GM12878 (cell line): ENCODE measurements around the gene AGO4. TPM values are rescaled to one million over a fixed set of nuclear protein-coding genes. Genes with fewer than 3 reads are reported as not detected.

Experiments
- ATAC-seq: fragments of 200-7000 bp; cut with Tn5 transposase; 3 replicates; pipeline ENCODE4 v1.9.1; 2020; ENCODE audit warnings: mild to moderate bottlenecking, moderate library complexity
- BruUV-seq: library from RNA; stranded (reverse); fragments of 400-500 nt; replicated peaks from 2 replicates; lab custom pipeline; 2021; lab: Mats Ljungman, UMichigan
- CTCF ChIA-PET: fragments of 300-600 bp; sonication (Branson Sonifier 250); formaldehyde crosslinking; extraction: SDS; loops from one replicate; lab custom pipeline; 2021; ENCODE audit warnings: inconsistent platforms; lab: Yijun Ruan, JAX
- POLR2A ChIA-PET: fragments of 350-600 bp; formaldehyde crosslinking; extraction: SDS; loops from one replicate; lab custom pipeline; 2021; ENCODE audit warnings: inconsistent platforms; lab: Charles Lee
- RAD21 ChIA-PET: fragments of 300-600 bp; sonication (Branson Sonifier 250); formaldehyde crosslinking; loops from one replicate; lab custom pipeline; 2023; ENCODE audit warnings: antibody characterized with exemption; ENCODE audit not compliant: unreplicated experiment; lab: Charles Lee
- SMC1A ChIA-PET: fragments of 300-600 bp; sonication (Branson Sonifier 250); formaldehyde crosslinking; loops from one replicate; lab custom pipeline; 2023; ENCODE audit not compliant: unreplicated experiment, uncharacterized antibody; lab: Charles Lee
- DNase-seq: peaks from one replicate; pipeline ENCODE4 v3.0.0-alpha.2; 2011; ENCODE audit warnings: low read depth, low spot score
- FAIRE-seq: peaks from 3 replicates; lab custom pipeline; 2011; peaks lifted over from hg19 to GRCh38; lab: Jason Lieb, UNC
- H2AFZ ChIP-seq: 2 replicates; pipeline ENCODE4 v1.6.0; 2011; ENCODE audit warnings: low read depth, low read length, control low read depth; ENCODE audit not compliant: control insufficient read depth
- H3K27ac ChIP-seq: 2 replicates; pipeline ENCODE4 v1.5.1; 2011; ENCODE audit warnings: control low read depth; ENCODE audit not compliant: control insufficient read depth, insufficient read depth
- H3K27me3 ChIP-seq, 2 experiments: replicated peaks in 1 of 2; 2 replicates each; pipeline versions ENCODE4 v1.6.0 to v1.6.1; 2011; ENCODE audit warnings: low read length in 1 of 2; ENCODE audit not compliant: control insufficient read depth in 2 of 2, insufficient read depth in 2 of 2
- H3K36me3 ChIP-seq, 2 experiments: 2 replicates each; pipeline ENCODE4 v1.5.1; 2011; ENCODE audit warnings: low read length in 1 of 2; ENCODE audit not compliant: control insufficient read depth in 2 of 2, insufficient read depth in 2 of 2
- H3K4me1 ChIP-seq: 2 replicates; pipeline ENCODE4 v1.6.1; 2011; ENCODE audit warnings: mild to moderate bottlenecking, low read length, moderate library complexity, mixed read lengths; ENCODE audit not compliant: control insufficient read depth, insufficient read depth
- H3K4me2 ChIP-seq: 2 replicates; pipeline ENCODE4 v1.6.0; 2011; ENCODE audit warnings: control low read depth; ENCODE audit not compliant: control insufficient read depth, insufficient read depth
- H3K4me3 ChIP-seq: fragments of 200-600 bp; sonication (generic); 2 replicates; pipeline ENCODE4 v1.5.1; 2016
- H3K79me2 ChIP-seq: 2 replicates; pipeline ENCODE4 v1.6.0; 2011; ENCODE audit warnings: low read length; ENCODE audit not compliant: control insufficient read depth, insufficient read depth
- H3K9ac ChIP-seq: 2 replicates; pipeline ENCODE4 v1.8.0; 2011; ENCODE audit warnings: low read length, control low read depth, mixed read lengths; ENCODE audit not compliant: control insufficient read depth, insufficient read depth
- H3K9me3 ChIP-seq: replicated peaks from 3 replicates; pipeline ENCODE4 v1.5.1; 2011; ENCODE audit warnings: mild to moderate bottlenecking, low read length; ENCODE audit not compliant: control insufficient read depth, insufficient read depth
- H4K20me1 ChIP-seq: 2 replicates; pipeline ENCODE4 v1.6.0; 2011; ENCODE audit not compliant: control insufficient read depth, insufficient read depth
- BRCA1 ChIP-seq: IDR thresholded peaks from 2 replicates; pipeline ENCODE4 v1.6.1; 2011; ENCODE audit warnings: low read depth, low read length, improper control_type of control experiment
- NFYA ChIP-seq: IDR thresholded peaks from 2 replicates; pipeline ENCODE4 v1.6.1; 2011; ENCODE audit warnings: low read depth, mild to moderate bottlenecking, low read length, improper control_type of control experiment, borderline replicate concordance
- NR2C2 ChIP-seq: IDR thresholded peaks from 2 replicates; pipeline ENCODE4 v1.6.1; 2011; ENCODE audit warnings: borderline replicate concordance, low read depth; ENCODE audit not compliant: control insufficient read depth, insufficient read length
- RAD21 ChIP-seq: IDR thresholded peaks from 2 replicates; pipeline ENCODE4 v1.6.1; 2011; ENCODE audit warnings: mild to moderate bottlenecking, low read depth, low read length, moderate library complexity; ENCODE audit not compliant: insufficient read depth
- SMC3 ChIP-seq: IDR thresholded peaks from 2 replicates; pipeline ENCODE4 v1.6.1; 2011; ENCODE audit warnings: low read length, improper control_type of control experiment, borderline replicate concordance
- in situ Hi-C: fragments of 300-500 bp; cut with MboI; formaldehyde crosslinking; loops from 9 replicates; pipeline ENCODE4 v1.14.3; 2018; ENCODE audit warnings: mixed read lengths
- intact Hi-C: fragments of 100-400 bp; cut with micrococcal nuclease; formaldehyde crosslinking; loops from one replicate; pipeline ENCODE4 v1.14.2; 2022; ENCODE audit not compliant: unreplicated experiment
- polyA plus RNA-seq, 11 experiments: library from polyadenylated mRNA; depleted of rRNA in 4 of 11; unstranded in 6 of 11; stranded (reverse) in 5 of 11; fragments of >200 nt; fragmentation: Nextera tagmentation in 4 of 11; fragmentation: Illumina TruSeq in 1 of 11; extraction: Ambion mirVana in 4 of 11; extraction: Trizol in 1 of 11; gene quantifications; 1 replicate in 1 of 11; 2 replicates in 10 of 11; pipeline versions ENCODE4 v1.2.1 to v1.2.3, GENCODE V29; 2011 to 2016; ENCODE audit warnings: inconsistent platforms in 2 of 11, missing spikeins in 2 of 11, low read depth in 1 of 11
- total RNA-seq, 4 experiments: library from RNA; depleted of rRNA in 3 of 4; stranded (reverse); fragments of >200 nt in 3 of 4; fragmentation: Illumina TruSeq in 1 of 4; extraction: Trizol in 1 of 4; gene quantifications; 2 replicates each; pipeline versions ENCODE4 v1.2.1 to v1.2.3, GENCODE V29; 2013 to 2021
- TF ChIP-seq, protein P1 (sequence below): IDR thresholded peaks from 2 replicates; pipeline ENCODE4 v1.6.1; 2012; ENCODE audit warnings: improper control_type of control experiment, low read depth, low read length; ENCODE audit not compliant: insufficient replicate concordance
- TF ChIP-seq, protein P2 (sequence below): fragments of 450-650 bp; IDR thresholded peaks from 2 replicates; pipeline ENCODE4 v1.6.1; 2014; ENCODE audit warnings: mild to moderate bottlenecking
- TF ChIP-seq, protein P3 (sequence below), 3 experiments: IDR thresholded peaks in 2 of 3; conservative IDR thresholded peaks in 1 of 3; 2 replicates each; pipeline ENCODE4 v1.5.1; 2011; ENCODE audit warnings: low read depth in 3 of 3, low read length in 3 of 3, mild to moderate bottlenecking in 3 of 3, control low read depth in 2 of 3, moderate library complexity in 2 of 3, inconsistent platforms in 1 of 3, mixed read lengths in 1 of 3; ENCODE audit not compliant: control insufficient read depth in 2 of 3, insufficient read depth in 1 of 3; ENCODE audit errors: extremely low read depth in 1 of 3
- TF ChIP-seq, protein P4 (sequence below): fragments of 450-650 bp; IDR thresholded peaks from 2 replicates; pipeline ENCODE4 v1.6.1; 2017; ENCODE audit warnings: low read depth, mild to moderate bottlenecking, moderate library complexity
- TF ChIP-seq, protein P5 (sequence below): IDR thresholded peaks from 2 replicates; pipeline ENCODE4 v1.6.1; 2011; ENCODE audit warnings: low read depth, mild to moderate bottlenecking, low read length, moderate library complexity, borderline replicate concordance; ENCODE audit errors: extremely low read depth

The AGO4 gene
- total and polyA plus RNA-seq, 10 of the 15 experiments (the other 5 are each of a cell fraction or from before 2014, with no cell fraction given): 1.2 to 7.9 (median 3.2) TPM

DNA sequence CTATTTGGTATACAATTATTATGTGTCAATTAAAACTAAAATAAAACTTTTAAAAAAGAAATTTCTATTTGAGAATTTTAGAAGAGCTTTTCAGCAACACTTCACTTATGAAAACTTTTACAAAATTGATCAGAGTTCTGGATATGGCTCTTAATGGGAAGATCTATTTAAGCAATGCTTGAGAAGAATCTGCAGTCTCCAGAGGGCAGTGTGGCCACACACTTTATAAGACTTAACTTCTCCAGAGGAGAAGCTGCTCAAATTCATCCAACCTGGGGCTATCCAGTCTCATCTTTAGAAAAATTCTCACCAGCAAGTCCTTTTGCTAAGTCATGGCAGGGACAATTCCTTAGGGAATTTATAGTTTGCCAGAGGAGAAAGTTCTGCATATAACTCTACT is 50.0 kb downstream of the AGO4 start:
- TF ChIP-seq BRCA1: no peak
- no peak for TF ChIP-seq NFYA
- TF ChIP-seq, protein P1, sequence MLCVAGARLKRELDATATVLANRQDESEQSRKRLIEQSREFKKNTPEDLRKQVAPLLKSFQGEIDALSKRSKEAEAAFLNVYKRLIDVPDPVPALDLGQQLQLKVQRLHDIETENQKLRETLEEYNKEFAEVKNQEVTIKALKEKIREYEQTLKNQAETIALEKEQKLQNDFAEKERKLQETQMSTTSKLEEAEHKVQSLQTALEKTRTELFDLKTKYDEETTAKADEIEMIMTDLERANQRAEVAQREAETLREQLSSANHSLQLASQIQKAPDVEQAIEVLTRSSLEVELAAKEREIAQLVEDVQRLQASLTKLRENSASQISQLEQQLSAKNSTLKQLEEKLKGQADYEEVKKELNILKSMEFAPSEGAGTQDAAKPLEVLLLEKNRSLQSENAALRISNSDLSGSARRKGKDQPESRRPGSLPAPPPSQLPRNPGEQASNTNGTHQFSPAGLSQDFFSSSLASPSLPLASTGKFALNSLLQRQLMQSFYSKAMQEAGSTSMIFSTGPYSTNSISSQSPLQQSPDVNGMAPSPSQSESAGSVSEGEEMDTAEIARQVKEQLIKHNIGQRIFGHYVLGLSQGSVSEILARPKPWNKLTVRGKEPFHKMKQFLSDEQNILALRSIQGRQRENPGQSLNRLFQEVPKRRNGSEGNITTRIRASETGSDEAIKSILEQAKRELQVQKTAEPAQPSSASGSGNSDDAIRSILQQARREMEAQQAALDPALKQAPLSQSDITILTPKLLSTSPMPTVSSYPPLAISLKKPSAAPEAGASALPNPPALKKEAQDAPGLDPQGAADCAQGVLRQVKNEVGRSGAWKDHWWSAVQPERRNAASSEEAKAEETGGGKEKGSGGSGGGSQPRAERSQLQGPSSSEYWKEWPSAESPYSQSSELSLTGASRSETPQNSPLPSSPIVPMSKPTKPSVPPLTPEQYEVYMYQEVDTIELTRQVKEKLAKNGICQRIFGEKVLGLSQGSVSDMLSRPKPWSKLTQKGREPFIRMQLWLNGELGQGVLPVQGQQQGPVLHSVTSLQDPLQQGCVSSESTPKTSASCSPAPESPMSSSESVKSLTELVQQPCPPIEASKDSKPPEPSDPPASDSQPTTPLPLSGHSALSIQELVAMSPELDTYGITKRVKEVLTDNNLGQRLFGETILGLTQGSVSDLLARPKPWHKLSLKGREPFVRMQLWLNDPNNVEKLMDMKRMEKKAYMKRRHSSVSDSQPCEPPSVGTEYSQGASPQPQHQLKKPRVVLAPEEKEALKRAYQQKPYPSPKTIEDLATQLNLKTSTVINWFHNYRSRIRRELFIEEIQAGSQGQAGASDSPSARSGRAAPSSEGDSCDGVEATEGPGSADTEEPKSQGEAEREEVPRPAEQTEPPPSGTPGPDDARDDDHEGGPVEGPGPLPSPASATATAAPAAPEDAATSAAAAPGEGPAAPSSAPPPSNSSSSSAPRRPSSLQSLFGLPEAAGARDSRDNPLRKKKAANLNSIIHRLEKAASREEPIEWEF: no peak
- TF ChIP-seq RAD21: peak; percentile 36; the same call in 1 of the 2 replicates
- TF ChIP-seq, protein P2, sequence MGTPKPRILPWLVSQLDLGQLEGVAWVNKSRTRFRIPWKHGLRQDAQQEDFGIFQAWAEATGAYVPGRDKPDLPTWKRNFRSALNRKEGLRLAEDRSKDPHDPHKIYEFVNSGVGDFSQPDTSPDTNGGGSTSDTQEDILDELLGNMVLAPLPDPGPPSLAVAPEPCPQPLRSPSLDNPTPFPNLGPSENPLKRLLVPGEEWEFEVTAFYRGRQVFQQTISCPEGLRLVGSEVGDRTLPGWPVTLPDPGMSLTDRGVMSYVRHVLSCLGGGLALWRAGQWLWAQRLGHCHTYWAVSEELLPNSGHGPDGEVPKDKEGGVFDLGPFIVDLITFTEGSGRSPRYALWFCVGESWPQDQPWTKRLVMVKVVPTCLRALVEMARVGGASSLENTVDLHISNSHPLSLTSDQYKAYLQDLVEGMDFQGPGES: no peak
- TF ChIP-seq, protein P3, sequence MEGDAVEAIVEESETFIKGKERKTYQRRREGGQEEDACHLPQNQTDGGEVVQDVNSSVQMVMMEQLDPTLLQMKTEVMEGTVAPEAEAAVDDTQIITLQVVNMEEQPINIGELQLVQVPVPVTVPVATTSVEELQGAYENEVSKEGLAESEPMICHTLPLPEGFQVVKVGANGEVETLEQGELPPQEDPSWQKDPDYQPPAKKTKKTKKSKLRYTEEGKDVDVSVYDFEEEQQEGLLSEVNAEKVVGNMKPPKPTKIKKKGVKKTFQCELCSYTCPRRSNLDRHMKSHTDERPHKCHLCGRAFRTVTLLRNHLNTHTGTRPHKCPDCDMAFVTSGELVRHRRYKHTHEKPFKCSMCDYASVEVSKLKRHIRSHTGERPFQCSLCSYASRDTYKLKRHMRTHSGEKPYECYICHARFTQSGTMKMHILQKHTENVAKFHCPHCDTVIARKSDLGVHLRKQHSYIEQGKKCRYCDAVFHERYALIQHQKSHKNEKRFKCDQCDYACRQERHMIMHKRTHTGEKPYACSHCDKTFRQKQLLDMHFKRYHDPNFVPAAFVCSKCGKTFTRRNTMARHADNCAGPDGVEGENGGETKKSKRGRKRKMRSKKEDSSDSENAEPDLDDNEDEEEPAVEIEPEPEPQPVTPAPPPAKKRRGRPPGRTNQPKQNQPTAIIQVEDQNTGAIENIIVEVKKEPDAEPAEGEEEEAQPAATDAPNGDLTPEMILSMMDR (IDR thresholded peaks at IDR 0.05 in 2 of 3, conservative IDR thresholded peaks at IDR 0.05 in 1 of 3; ENCODE audit: control insufficient read depth in 2 of 3, extremely low read depth in 1 of 3, insufficient read depth in 1 of 3, low read depth in 3 of 3, low read length in 3 of 3): peak; percentile 25 to 48 (median 31); a peak in 4 of 6 replicates
- TF ChIP-seq, protein P4, sequence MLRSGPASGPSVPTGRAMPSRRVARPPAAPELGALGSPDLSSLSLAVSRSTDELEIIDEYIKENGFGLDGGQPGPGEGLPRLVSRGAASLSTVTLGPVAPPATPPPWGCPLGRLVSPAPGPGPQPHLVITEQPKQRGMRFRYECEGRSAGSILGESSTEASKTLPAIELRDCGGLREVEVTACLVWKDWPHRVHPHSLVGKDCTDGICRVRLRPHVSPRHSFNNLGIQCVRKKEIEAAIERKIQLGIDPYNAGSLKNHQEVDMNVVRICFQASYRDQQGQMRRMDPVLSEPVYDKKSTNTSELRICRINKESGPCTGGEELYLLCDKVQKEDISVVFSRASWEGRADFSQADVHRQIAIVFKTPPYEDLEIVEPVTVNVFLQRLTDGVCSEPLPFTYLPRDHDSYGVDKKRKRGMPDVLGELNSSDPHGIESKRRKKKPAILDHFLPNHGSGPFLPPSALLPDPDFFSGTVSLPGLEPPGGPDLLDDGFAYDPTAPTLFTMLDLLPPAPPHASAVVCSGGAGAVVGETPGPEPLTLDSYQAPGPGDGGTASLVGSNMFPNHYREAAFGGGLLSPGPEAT: no peak
- TF ChIP-seq, protein P5, sequence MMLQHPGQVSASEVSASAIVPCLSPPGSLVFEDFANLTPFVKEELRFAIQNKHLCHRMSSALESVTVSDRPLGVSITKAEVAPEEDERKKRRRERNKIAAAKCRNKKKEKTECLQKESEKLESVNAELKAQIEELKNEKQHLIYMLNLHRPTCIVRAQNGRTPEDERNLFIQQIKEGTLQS: no peak
- TF ChIP-seq NR2C2: no peak
- TF ChIP-seq SMC3: peak; percentile 11; the same call in 1 of the 2 replicates
- Histone ChIP-seq H2AFZ (no peak overlapping the region), H3K4me3 (no peak overlapping the region), H3K27ac (no peak overlapping the region), H3K4me2 (no peak overlapping the region), H3K4me1 (no peaks in the 10 kb centered on the region), H3K79me2 (no peaks in the 10 kb centered on the region), H4K20me1 (no peaks in the 10 kb centered on the region), H3K36me3 (no peaks in the 10 kb centered on the region), H3K9me3 (no peaks in the 10 kb centered on the region), H3K9ac (no peak overlapping the region), H3K27me3 (no peaks in the 10 kb centered on the region)
- ChIA-PET POLR2A (no interaction called here), SMC1A (no interaction called here), CTCF (interaction anchor here (0.6 to 0.7 kb wide), 2 partner anchors 26 to 229 kb away, joined by 3 read pairs; no protein-coding TSS in a partner anchor), RAD21 (interaction anchor here (0.7 to 1.2 kb wide), 2 partner anchors 24 to 242 kb away, joined by 3 to 4 read pairs; no protein-coding TSS in a partner anchor)
- intact Hi-C loops (loop anchor here (5.0 kb wide), 1 partner anchor 229 kb away; the partner anchor contains the start of gene ADPRS), in situ Hi-C loops (no loop called here)
- no TSS peak for BruUV-seq
- no peak for DNase-seq
- peak; percentile 49; the same call in 1 of the 3 replicates for ATAC-seq
- FAIRE-seq: no peak
